ENCODE measurements around the gene TBR1. TPM values are rescaled to one million over a fixed set of nuclear protein-coding genes. Genes with fewer than 3 reads are reported as not detected.

Gene TBR1
- under 0.01 TPM in 1 of 2 replicates, not detected in the other for total RNA-seq

DNA sequence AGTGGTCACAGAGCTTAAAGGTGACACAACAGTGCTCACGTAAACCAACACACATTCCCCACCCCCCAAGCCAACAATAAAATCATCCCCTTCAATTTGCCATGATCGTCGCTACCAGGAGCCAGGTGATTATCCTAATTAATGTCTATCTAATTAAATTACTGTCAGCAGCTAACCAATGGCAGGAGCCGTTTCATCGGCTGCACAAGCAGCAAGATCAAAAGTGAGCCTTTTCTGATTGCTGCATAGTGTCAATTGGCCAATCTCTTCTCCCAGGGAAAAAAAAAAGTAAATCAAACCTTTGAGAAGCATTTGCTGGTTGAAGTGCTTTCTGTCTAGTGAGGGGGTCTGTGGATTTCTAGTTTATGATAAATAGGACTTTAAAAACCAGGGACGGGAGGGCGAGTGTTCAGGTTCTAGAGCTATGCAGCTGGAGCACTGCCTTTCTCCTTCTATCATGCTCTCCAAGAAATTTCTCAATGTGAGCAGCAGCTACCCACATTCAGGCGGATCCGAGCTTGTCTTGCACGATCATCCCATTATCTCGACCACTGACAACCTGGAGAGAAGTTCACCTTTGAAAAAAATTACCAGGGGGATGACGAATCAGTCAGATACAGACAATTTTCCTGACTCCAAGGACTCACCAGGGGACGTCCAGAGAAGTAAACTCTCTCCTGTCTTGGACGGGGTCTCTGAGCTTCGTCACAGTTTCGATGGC is at the start of gene TBR1:
Gene TBR1, plus strand, starts transcription at position 311 of the 721 bp plus-strand sequence. Its CDS starts 114 bp downstream, at position 425.
- no peak for DNase-seq (ENCODE audit: low read depth in 2 of 2)

GRCh38 chr2:161367675-161368074 is 48.4 kb upstream of the TBR1 start:
- DNase-seq (ENCODE audit: low read depth in 2 of 2) = peak in 1 of 2 donors; percentile 3

GRCh38 chr2:161369311-161369710 is 46.8 kb upstream of the TBR1 start:
- DNase-seq (ENCODE audit: low read depth in 2 of 2) = no peak

DNA sequence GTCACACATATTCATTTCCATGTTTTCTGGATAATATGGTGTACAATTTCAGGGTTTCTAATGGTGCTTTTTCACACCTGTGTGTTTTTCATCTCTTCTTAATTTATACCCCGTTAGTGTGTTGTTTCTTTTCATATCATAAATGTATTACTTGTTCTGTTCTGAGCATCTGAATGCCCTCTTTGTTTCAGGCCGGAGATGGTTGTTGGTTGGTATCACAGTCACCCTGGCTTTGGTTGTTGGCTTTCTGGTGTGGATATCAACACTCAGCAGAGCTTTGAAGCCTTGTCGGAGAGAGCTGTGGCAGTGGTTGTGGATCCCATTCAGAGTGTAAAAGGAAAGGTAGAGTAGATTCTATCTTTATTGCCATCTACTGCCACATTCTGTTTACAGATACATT is 45.1 kb upstream of the TBR1 start:
- no peak for DNase-seq (ENCODE audit: low read depth in 2 of 2)

GRCh38 chr2:161371869-161372268 is 44.2 kb upstream of the TBR1 start:
- DNase-seq (ENCODE audit: low read depth in 2 of 2) = no peak

DNA sequence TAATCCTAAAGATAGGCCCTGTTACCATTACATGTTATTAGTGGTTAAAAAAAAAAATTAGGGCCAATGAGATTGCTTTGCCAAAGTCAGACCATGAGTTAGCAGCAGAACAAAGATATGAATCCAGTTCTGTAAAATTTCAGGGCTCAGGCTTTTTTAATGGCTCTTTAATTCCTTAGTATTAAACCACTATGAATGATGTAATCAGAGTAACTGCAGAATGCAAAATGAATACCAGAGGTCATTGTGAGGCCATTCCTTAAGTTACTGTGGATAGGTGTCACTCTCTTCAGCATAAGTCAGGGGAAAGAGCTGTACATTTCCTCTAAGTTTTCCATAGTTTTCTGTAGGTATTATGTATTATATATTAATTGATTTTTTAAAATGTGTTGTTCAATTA is 42.2 kb upstream of the TBR1 start:
- peak in 1 of 2 donors; percentile 7 for DNase-seq (ENCODE audit: low read depth in 2 of 2)

GRCh38 chr2:161374446-161374845 is 41.7 kb upstream of the TBR1 start:
- DNase-seq (ENCODE audit: low read depth in 2 of 2) = no peak

DNA sequence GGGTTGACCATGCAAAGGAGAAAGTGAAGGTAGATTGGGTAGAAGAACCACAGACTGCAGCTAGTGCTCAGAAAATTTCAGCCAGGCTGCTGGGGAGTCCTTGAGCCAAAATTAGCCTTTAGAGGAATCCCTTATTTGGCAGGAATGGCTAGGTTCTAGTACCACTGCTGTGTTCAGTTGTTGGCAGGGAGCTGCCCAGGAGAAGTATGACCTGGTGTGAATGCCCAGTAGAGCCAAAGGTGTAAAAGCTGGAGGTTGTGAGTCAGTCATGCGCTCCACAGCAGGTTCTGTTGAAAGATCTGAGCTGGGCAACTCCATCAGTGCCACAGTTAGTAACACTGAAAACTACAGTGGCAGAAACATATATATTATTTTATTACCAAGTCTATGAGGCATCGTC is 36.4 kb upstream of the TBR1 start:
- no peak for DNase-seq (ENCODE audit: low read depth in 2 of 2)

DNA sequence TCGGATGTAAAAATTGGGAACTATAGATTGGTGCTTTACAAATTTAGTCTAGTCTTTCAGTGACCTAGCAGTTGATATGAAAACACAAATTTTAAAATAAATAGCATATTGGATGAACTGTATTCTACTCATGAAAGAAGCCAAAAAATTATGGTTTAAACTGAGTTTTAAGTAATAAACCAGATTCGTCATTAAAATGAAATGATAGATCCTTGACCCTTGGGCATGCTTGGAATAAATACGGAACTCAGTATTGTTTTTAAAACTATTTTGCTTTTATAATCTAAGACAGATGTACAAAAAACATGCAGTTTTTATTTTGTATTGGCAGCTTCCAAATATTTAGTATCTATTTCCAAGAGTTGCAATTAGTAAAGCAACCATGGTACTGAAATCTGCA is 34.6 kb upstream of the TBR1 start:
- no peak for DNase-seq (ENCODE audit: low read depth in 2 of 2)

DNA sequence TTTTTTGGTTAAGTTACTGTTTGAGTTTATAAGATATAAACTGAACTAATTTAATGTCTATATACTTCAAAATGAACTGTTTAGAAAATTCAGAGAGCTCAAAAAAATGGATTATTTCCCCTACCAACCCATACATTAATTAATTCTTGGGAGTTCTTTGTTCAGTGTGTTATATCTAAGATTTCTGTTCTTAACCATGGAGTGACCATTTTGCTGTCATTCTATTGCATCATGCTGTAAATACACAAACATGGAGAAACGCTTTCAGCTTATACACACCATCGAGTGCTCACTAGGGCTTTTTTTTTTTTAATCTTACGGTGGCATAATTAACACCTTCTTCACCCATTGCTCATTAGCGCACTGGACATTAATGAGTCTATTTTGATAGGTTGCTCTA is 33.4 kb upstream of the TBR1 start:
- no peak for DNase-seq (ENCODE audit: low read depth in 2 of 2)

DNA sequence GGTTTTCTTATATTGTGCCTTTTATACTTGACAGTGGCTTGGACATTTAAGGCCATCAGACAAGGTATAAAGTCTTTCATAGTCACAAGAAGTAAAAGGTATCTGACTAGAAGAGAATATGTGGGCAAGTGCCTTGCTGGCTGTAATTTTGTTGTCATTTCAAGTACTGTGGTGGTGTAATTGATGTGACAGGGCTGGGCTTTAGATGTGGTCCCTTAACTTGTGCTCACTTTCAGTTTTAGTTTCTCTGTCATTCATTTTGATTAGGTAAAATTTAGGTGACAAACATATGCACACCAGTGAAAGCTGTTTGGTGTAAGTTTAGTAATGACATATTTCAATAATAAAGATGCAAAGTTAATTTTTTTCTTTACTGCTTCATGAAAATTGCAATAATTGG is 31.2 kb upstream of the TBR1 start:
- DNase-seq (ENCODE audit: low read depth in 2 of 2) = no peak

DNA sequence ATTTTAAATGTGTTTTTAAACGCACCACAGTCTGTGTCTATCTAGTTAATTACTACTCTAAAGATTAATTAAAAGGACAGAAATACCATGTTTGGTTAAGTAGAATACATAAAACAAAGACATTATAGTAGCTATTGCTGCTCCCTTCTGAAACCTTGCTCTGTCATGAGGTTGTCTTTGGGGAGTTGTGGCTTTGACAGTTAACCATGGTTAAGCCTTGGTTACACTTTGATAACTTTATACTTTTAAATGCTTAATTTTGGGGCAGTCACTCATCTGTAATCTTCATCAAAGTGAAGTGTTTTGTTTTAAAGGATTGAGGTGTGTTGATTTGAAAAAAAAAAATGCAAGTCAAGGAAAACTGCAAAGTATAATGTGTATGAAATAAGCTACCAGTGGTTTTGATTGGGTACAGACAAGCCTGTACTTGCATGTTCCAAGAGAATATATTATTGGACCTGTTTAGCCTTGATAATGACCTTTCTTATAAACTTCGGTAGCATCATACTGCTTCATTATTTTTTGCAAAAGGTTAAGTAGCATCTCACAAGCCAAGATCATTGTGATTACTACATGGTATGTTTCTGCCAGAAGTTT is 29.8 kb upstream of the TBR1 start:
- DNase-seq (ENCODE audit: low read depth in 2 of 2) = no peak

DNA sequence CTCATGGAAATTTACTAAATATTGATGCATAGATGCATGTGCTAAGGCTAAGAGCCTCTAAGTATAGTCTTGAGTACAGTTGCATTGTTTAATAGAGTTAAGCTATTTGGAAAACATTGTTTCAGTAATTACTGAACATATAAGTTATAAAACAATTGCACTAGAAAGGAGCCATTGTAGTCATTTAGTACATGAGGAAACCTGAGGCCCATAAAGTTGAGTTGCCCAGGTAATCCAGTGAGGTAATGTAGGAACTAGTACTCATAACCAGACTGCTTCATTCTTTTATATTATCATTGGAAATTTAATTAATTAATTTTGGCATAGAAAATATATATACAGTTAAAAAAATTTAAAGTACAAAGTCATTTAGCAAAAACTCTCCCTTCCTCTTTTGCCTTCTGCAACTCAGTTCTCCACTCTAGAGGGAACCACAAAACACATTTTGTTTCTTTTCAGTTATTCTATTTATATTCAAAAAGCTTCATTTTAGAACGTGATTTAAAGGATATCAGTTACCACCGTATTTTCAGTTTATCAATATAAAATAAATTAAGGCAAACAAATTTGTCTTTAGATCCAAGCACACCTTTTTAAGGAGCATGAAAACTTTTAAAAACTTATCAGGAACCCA is 27.8 kb upstream of the TBR1 start:
- no peak for DNase-seq (ENCODE audit: low read depth in 2 of 2)

DNA sequence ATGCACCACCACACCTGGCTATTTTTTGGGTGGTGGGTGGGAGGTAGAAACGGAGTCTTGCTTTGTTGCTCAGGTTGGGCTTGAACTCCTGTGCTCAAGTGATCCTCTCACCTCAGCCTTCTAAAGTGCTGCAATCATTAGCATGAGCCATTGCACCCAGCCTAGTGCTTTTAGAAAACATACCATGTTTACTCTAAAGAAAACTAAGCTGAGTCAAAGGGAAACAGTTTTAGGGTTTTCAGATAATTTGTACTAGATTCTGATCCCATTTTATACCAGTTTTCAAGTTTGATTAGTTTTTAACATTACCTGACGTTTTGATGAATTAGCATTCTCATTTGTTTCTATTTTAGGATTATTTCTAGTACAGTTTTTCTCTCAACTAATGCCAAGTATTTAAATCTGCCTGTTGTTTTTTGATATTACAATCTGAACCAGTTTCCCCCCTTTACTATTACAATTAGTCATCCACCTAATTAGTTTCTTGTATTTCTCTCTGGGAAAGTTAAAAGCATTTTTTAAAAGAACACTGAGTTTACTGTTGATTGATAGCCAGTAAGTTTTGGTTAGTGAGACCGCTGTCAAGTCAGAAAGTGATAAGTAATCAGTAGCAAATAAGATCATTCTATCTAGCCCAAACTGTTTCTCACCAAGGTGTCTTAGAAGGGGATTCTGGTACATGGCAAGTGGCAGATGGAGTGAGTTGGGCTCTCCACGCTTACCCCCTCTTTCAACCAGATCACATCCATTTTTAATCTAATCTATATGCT is 24.2 kb upstream of the TBR1 start:
- no peak for DNase-seq (ENCODE audit: low read depth in 2 of 2)

- no peak for DNase-seq (ENCODE audit: low read depth in 2 of 2)
Measured at GRCh38 chr2:161400076-161400475, 16.0 kb upstream of the TBR1 start.

DNA sequence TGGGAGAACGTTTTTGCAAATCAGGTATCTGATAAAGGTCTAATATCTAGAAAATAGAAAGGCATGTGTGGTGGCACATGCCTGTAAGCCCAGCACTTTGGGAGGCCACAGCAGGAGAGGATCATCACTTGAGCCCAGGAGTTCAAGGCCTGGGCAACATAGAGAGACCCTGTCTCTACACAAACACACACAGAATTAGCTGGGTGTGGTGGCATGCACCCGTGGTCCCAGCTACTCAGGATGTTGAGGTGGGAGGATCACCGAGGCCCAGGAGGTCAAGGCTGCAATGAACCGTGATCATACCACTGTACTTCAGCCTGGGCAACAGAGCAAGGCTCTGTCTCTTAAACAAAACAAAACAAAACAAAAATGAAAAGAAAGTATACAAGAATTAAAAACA is 13.8 kb upstream of the TBR1 start:
- DNase-seq (ENCODE audit: low read depth in 2 of 2) = no peak

GRCh38 chr2:161406316-161406715 is 9.8 kb upstream of the TBR1 start:
- DNase-seq (ENCODE audit: low read depth in 2 of 2) = no peak

DNA sequence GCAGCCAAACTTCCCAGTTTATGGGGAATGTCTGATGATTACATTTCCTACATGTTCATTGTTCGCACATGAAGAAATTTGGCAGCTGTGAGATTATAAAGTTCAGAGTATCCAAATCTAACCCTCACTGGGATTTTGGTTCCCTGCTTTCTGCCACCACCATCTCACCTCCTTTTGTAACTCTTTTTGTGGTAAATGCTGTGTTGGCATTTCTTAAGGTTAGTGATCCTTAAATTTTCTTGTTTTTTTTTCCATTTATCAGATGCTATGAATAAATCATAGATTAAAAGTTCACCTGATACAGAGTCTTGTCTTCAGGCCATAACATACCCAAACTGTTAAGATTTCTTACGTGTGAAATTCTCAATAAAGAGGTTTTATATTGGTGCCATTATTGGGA is 8.5 kb upstream of the TBR1 start:
- DNase-seq (ENCODE audit: low read depth in 2 of 2) = no peak

- no peak for DNase-seq (ENCODE audit: low read depth in 2 of 2)
Measured at GRCh38 chr2:161409308-161409907, 6.7 kb upstream of the TBR1 start.

DNA sequence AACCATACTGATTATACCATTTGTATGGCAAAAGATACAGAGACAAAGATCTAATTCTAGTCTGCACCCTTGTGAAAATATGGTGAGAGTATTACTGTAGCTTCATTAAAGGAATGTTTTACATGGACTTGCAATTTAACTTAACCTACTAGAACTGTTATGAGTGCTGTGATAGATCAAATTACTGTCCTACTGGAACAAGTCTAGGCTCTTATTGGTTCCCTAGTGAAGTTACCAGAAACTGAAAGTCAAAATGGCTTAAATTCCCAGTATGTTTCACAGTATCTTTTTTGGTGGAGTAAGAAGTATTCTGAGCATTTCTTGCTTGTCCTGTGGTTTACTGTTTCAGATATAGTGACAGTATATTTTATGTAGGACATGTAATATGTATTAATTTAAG is 3.8 kb upstream of the TBR1 start:
- no peak for DNase-seq (ENCODE audit: low read depth in 2 of 2)
